Measurements from ENCODE around the gene CCDC88C.

Gene CCDC88C

GRCh38 chr14:91396959-91397815, 20.4 kb downstream of the CCDC88C start:
- DNase-seq (ENCODE audit: low read depth in 2 of 2) = no peak

- DNase-seq (ENCODE audit: low read depth in 2 of 2) = no peak
Observed at GRCh38 chr14:91396013-91396660, 21.5 kb downstream of the CCDC88C start.

- DNase-seq (ENCODE audit: low read depth in 2 of 2) = no peak
Observed at GRCh38 chr14:91395466-91395865, 22.2 kb downstream of the CCDC88C start.

GRCh38 chr14:91394105-91395081, 23.2 kb downstream of the CCDC88C start:
- no peak for DNase-seq (ENCODE audit: low read depth in 2 of 2)

GRCh38 chr14:91392623-91393303, 24.9 kb downstream of the CCDC88C start:
- no peak for DNase-seq (ENCODE audit: low read depth in 2 of 2)

GRCh38 chr14:91390165-91390778, 27.3 kb downstream of the CCDC88C start:
- no peak for DNase-seq (ENCODE audit: low read depth in 2 of 2)

- DNase-seq (ENCODE audit: low read depth in 2 of 2) = no peak
Observed at GRCh38 chr14:91389150-91389549, 28.5 kb downstream of the CCDC88C start.

- no peak for DNase-seq (ENCODE audit: low read depth in 2 of 2)
Observed at GRCh38 chr14:91388551-91388975, 29.1 kb downstream of the CCDC88C start.

- no peak for DNase-seq (ENCODE audit: low read depth in 2 of 2)
Observed at GRCh38 chr14:91387951-91388381, 29.7 kb downstream of the CCDC88C start.

GRCh38 chr14:91387169-91387835, 30.3 kb downstream of the CCDC88C start:
- DNase-seq (ENCODE audit: low read depth in 2 of 2) = no peak

GRCh38 chr14:91385697-91386096, 31.9 kb downstream of the CCDC88C start:
- DNase-seq (ENCODE audit: low read depth in 2 of 2) = no peak

GRCh38 chr14:91385224-91385623, 32.4 kb downstream of the CCDC88C start:
- no peak for DNase-seq (ENCODE audit: low read depth in 2 of 2)

- no peak for DNase-seq (ENCODE audit: low read depth in 2 of 2)
Observed at GRCh38 chr14:91383439-91383838, 34.2 kb downstream of the CCDC88C start.

- DNase-seq (ENCODE audit: low read depth in 2 of 2) = no peak
Observed at GRCh38 chr14:91381801-91382670, 35.6 kb downstream of the CCDC88C start.

- DNase-seq (ENCODE audit: low read depth in 2 of 2) = peak; percentile 27
Observed at GRCh38 chr14:91380610-91381371, 36.8 kb downstream of the CCDC88C start.

- DNase-seq (ENCODE audit: low read depth in 2 of 2) = no peak
Observed at GRCh38 chr14:91380123-91380522, 37.5 kb downstream of the CCDC88C start.

GRCh38 chr14:91379579-91379932, 38.1 kb downstream of the CCDC88C start:
- no peak for DNase-seq (ENCODE audit: low read depth in 2 of 2)

GRCh38 chr14:91378930-91379578, 38.6 kb downstream of the CCDC88C start:
- DNase-seq (ENCODE audit: low read depth in 2 of 2) = no peak

All from fibroblast of skin of left quadriceps (primary cell).